ENCODE measurements around the gene WDR1.

GRCh38 chr4:10104991-10105276, 11.7 kb downstream of the WDR1 start:
- TF ChIP-seq ARNTL (CRISPR knock-in tag; IDR thresholded peaks at IDR 0.05; ENCODE audit: borderline replicate concordance, low read depth) = no peak
- TF ChIP-seq ZFP30 (CRISPR knock-in tag; IDR thresholded peaks at IDR 0.05) = no peak
- TF ChIP-seq ESRRG (CRISPR knock-in tag; IDR thresholded peaks at IDR 0.05) = no peak
- no peak for TF ChIP-seq PATZ1 (CRISPR knock-in tag; IDR thresholded peaks at IDR 0.05; ENCODE audit: borderline replicate concordance)
- no peak for TF ChIP-seq POU6F1 (CRISPR knock-in tag; IDR thresholded peaks at IDR 0.05; ENCODE audit: borderline replicate concordance, low read depth)
- no peak for TF ChIP-seq PPARA (CRISPR knock-in tag; IDR thresholded peaks at IDR 0.05; ENCODE audit: borderline replicate concordance)
- TF ChIP-seq RARB (CRISPR knock-in tag; IDR thresholded peaks at IDR 0.05) = no peak
